Testis (tissue), 3 donors: Measurements from ENCODE around the gene RYR3. TPM values are rescaled to one million over a fixed set of nuclear protein-coding genes. Genes with fewer than 3 reads are reported as not detected.

ENCODE experiments used
- DNase-seq: peaks from one replicate; pipeline ENCODE4 v3.0.0-alpha.2; 2019
- H3K27ac ChIP-seq, 2 donors: fragments of 200-600 bp; sonication (generic); one replicate each; pipeline ENCODE4 v1.5.1; 2019
- H3K27me3 ChIP-seq: fragments of 200-600 bp; sonication (generic); one replicate; pipeline ENCODE4 v1.5.1; 2019
- H3K36me3 ChIP-seq: fragments of 200-600 bp; sonication (generic); one replicate; pipeline ENCODE4 v1.5.1; 2017; ENCODE audit warnings: low read depth; ENCODE audit errors: missing control alignments
- H3K4me1 ChIP-seq: fragments of 200-600 bp; sonication (generic); one replicate; pipeline ENCODE4 v1.5.1; 2019
- H3K4me3 ChIP-seq, 2 donors: fragments of 200-600 bp; sonication (generic); one replicate each; pipeline ENCODE4 v1.5.1; 2017 to 2019
- H3K9me3 ChIP-seq: fragments of 200-600 bp; sonication (generic); one replicate; pipeline ENCODE4 v1.5.1; 2017
- CTCF ChIP-seq, 3 experiments: fragments of 450-650 bp in 2 of 3; fragments of 200-600 bp in 1 of 3; sonication (generic) in 1 of 3; IDR thresholded peaks; one replicate each; pipeline ENCODE4 v1.5.1; 2016 to 2019; ENCODE audit warnings: antibody characterized with exemption in 3 of 3, mild to moderate bottlenecking in 2 of 3, moderate library complexity in 1 of 3
- POLR2A ChIP-seq: fragments of 450-650 bp; IDR thresholded peaks from one replicate; pipeline ENCODE4 v1.6.1; 2017; ENCODE audit warnings: antibody characterized with exemption, mild to moderate bottlenecking, moderate library complexity
- WGBS, 2 donors: methylation state at CpG; one replicate each; pipeline ENCODE4 v1.1.5; 2018; 5-methylcytosine and 5-hydroxymethylcytosine counted together
- intact Hi-C: fragments of 100-400 bp; cut with DNase I; formaldehyde crosslinking; loops from one replicate; pipeline ENCODE4 v1.15.1; 2023; ENCODE audit warnings: low total_unique reads
- polyA plus RNA-seq: library from polyadenylated mRNA; stranded (reverse); fragments of 350-450 nt; fragmentation: Illumina TruSeq; extraction: RNeasy Lipid Tissue Mini Kit (QIAGEN cat#74804); gene quantifications from one replicate; pipeline ENCODE4 v1.2.3, GENCODE V29; 2014; ENCODE audit warnings: low read depth, low replicate concordance; ENCODE audit not compliant: insufficient read depth
- total RNA-seq, 2 donors: library from RNA; depleted of rRNA; stranded (reverse); fragments of >200 nt; gene quantifications; one replicate each; pipeline ENCODE4 v1.2.3, GENCODE V29; 2016

Gene RYR3
- total and polyA plus RNA-seq, 3 donors from 2014 or later = 4.3 to 7.6 (median 4.4) TPM

GRCh38 chr15:33699691-33700447 lies 389.1 kb downstream of the RYR3 start:
- DNase-seq = no peak
- Histone ChIP-seq H3K4me1 (no peaks in the 10 kb centered on the region), H3K4me3 (no peak overlapping the region), H3K27ac (no peak overlapping the region), H3K27me3 (no peaks in the 10 kb centered on the region), H3K36me3 (no peaks in the 10 kb centered on the region), H3K9me3 (no peaks in the 10 kb centered on the region)
- WGBS, 2 donors = 67 to 72% methylated on average over 12 to 14 of the region's 14 CpGs
- intact Hi-C loops = loop anchor here (10.0 kb wide), 1 partner anchor 395 kb away; no protein-coding TSS in a partner anchor
- TF ChIP-seq POLR2A (no peak), CTCF (IDR thresholded peaks at IDR 0.05) (peak in 1 of 3 experiments; percentile 20)

- no peak overlapping the region for H3K4me3 ChIP-seq
- no peaks in the 10 kb centered on the region for H3K4me1 ChIP-seq
- no peak overlapping the region for H3K27ac ChIP-seq
- WGBS, 2 donors = 37 to 38% methylated on average over 19 of the region's 19 CpGs
- H3K9me3 ChIP-seq = no peaks in the 10 kb centered on the region
- no peaks in the 10 kb centered on the region for H3K27me3 ChIP-seq
- DNase-seq = peak; percentile 85
- TF ChIP-seq CTCF (IDR thresholded peaks at IDR 0.05) = peak; percentile 42 to 82 (median 71)
- no peak for TF ChIP-seq POLR2A
- intact Hi-C loops = no loop called here
- no peaks in the 10 kb centered on the region for H3K36me3 ChIP-seq
Measured at GRCh38 chr15:33700695-33701303, 390.0 kb downstream of the RYR3 start.

GRCh38 chr15:33701304-33701696 lies 390.5 kb downstream of the RYR3 start:
- intact Hi-C loops = no loop called here
- Histone ChIP-seq H3K27me3 (no peaks in the 10 kb centered on the region), H3K4me1 (no peaks in the 10 kb centered on the region), H3K4me3 (no peak overlapping the region), H3K9me3 (no peaks in the 10 kb centered on the region), H3K27ac (no peak overlapping the region), H3K36me3 (no peaks in the 10 kb centered on the region)
- no peak for TF ChIP-seq POLR2A
- no peak for TF ChIP-seq CTCF (IDR thresholded peaks at IDR 0.05)
- DNase-seq = no peak
- WGBS, 2 donors = 76 to 78% methylated on average over 8 of the region's 8 CpGs

GRCh38 chr15:33706173-33706572 lies 395.4 kb downstream of the RYR3 start:
- intact Hi-C loops = no loop called here
- no peaks in the 10 kb centered on the region for H3K27me3 ChIP-seq
- H3K36me3 ChIP-seq = no peaks in the 10 kb centered on the region
- 77 to 82% methylated on average over 5 of the region's 5 CpGs for WGBS, 2 donors
- DNase-seq = no peak
- TF ChIP-seq CTCF (IDR thresholded peaks at IDR 0.05) (no peak), POLR2A (no peak)
- H3K27ac ChIP-seq = no peak overlapping the region
- no peaks in the 10 kb centered on the region for H3K9me3 ChIP-seq
- no peaks in the 10 kb centered on the region for H3K4me1 ChIP-seq
- no peak overlapping the region for H3K4me3 ChIP-seq

- no peak for TF ChIP-seq POLR2A
- TF ChIP-seq CTCF (IDR thresholded peaks at IDR 0.05) = no peak
- H3K27me3 ChIP-seq = no peaks in the 10 kb centered on the region
- no peaks in the 10 kb centered on the region for H3K9me3 ChIP-seq
- intact Hi-C loops = no loop called here
- H3K36me3 ChIP-seq = no peaks in the 10 kb centered on the region
- no peaks in the 10 kb centered on the region for H3K4me1 ChIP-seq
- no peak for DNase-seq
- H3K4me3 ChIP-seq = no peak overlapping the region
- no peak overlapping the region for H3K27ac ChIP-seq
Measured at GRCh38 chr15:33710748-33711147, 400.0 kb downstream of the RYR3 start.
